GM10266 (cell line): Measurements from ENCODE around the gene MCTP1.

Experiments used
- DNase-seq: peaks from one replicate; pipeline ENCODE4 v3.0.0; 2012; ENCODE audit errors: extremely low spot score
- TF ChIP-seq, protein P1 (sequence below): IDR thresholded peaks from 2 replicates; pipeline ENCODE4 v1.5.1; 2012; ENCODE audit warnings: mild to moderate bottlenecking, low read depth; ENCODE audit not compliant: control insufficient read depth, insufficient read depth; ENCODE audit errors: missing control alignments

Gene MCTP1

DNA sequence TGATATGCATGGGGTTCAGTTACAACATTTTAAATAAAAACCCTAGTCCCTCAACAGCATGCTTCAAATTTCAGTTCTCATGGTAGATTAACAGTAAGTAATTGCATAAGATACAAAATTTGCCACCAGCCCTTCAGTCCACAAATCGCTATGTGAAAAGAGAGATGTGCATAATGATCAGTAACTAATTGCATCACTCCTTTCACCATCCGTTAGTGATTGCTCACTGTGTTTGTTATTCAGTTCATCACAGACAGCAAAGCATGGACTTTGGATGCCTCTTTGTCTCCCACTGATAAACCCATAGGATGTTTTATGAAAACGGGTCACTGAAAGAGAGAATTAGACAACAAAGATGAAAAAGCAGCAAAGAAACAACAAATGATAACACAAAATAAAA is 103.2 kb downstream of the MCTP1 start:
- TF ChIP-seq, protein P1, sequence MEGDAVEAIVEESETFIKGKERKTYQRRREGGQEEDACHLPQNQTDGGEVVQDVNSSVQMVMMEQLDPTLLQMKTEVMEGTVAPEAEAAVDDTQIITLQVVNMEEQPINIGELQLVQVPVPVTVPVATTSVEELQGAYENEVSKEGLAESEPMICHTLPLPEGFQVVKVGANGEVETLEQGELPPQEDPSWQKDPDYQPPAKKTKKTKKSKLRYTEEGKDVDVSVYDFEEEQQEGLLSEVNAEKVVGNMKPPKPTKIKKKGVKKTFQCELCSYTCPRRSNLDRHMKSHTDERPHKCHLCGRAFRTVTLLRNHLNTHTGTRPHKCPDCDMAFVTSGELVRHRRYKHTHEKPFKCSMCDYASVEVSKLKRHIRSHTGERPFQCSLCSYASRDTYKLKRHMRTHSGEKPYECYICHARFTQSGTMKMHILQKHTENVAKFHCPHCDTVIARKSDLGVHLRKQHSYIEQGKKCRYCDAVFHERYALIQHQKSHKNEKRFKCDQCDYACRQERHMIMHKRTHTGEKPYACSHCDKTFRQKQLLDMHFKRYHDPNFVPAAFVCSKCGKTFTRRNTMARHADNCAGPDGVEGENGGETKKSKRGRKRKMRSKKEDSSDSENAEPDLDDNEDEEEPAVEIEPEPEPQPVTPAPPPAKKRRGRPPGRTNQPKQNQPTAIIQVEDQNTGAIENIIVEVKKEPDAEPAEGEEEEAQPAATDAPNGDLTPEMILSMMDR = no peak
- DNase-seq = no peak

DNA sequence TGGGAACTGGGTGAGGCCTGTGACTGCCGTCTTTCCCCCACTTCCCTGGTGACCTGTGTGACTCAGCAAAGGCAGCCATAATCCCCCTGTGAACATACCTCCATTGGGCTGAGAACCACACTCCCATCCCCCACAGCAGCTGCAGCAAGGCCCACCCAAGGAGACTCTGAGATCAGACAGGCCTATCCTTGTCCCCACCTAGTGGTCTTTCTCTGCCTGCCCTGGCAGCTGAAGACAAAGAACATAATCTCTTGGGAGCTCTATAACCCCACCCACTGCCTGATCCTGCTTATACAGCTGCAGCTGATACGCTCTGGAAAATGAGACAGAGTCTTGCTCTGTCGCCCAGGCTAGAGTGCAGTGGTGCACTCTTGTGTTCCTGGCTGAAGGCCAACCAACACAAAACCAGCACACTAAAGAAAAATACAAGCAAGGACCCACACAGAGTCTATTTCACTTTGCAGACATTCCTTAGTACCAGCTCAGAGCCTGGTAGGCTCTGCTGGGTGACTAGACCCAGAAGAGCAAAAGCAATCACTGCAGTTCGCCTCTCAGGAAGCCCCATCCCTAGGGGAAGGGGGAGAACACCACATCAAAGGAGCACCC is 106.7 kb downstream of the MCTP1 start:
- DNase-seq = no peak
- TF ChIP-seq, protein P1 = peak; percentile 14

DNA sequence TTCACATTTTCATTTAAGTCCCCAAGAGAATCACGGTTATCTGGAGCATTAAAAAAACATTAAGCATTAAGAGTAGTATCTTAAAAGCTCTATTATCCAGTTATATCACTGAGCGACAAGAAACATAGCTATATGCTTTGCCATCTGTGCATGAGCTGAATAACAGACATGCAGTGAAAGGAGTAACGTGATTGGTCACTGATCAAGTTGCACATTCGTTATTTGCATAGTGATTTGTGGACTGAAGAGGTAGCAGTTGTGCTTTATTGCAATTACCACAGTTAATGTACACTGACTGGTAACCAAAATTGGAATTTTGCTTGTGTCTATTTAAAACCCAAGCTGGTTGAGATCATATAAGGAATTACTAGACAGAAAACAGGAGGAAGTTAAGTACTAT is 107.4 kb downstream of the MCTP1 start:
- TF ChIP-seq, protein P1 = no peak
- no peak for DNase-seq

- TF ChIP-seq, protein P1 = no peak
These were observed 109.8 kb downstream of the MCTP1 start for GRCh38 chr5:95175106-95175505.

DNA sequence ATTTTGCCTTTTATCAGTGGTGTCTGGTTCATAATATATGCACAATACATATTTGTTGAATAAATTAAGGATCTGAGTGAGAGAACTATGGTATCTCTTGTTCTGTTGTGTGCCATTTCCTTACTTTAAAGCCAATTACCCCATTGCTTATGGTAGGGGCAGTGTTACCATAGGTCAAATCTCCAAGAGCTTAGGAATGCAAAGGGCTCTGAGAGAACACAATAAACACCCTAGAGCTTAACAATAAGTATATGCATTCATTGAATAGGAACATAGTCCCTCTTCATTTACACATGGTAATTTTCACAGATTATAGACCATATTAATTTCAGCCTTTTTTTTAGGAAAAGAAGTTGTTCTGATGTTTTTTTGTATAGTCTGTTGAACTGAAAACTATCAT is 112.2 kb downstream of the MCTP1 start:
- TF ChIP-seq, protein P1 = no peak
- no peak for DNase-seq

More at GRCh38 chr5:95175106-95175505, 109.8 kb downstream of the MCTP1 start:
- no peak for DNase-seq

DNA sequence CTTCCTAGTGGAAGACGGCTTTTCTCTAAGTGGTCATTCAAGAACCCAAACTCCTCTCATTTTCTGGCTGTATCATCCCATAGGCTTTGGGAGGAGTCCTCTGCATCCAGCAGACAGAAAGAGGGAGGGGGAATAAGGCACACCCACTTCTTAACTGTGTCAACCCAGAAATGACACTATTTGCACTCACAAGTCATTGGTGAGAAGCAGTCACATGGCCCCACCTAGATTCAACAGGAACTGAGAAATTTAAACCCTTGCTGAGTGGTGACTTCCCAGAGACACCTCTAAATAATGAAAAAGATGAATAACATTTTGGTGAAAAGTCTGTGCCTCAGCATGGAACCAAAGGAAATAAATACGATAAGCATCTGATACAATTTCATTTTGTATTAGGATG is 120.0 kb downstream of the MCTP1 start:
- DNase-seq = no peak
- TF ChIP-seq, protein P1 = no peak

- TF ChIP-seq, protein P1 = no peak
- no peak for DNase-seq
These were observed 121.8 kb downstream of the MCTP1 start for GRCh38 chr5:95163079-95163478.
